ENCODE results near the gene C5orf15. TPM values are rescaled to one million over a fixed set of nuclear protein-coding genes. Genes with fewer than 3 reads are reported as not detected.

The C5orf15 gene
- total and polyA plus RNA-seq, 9 of the 15 experiments (the other 6 are each of a cell fraction or from before 2014, with no cell fraction given), result 23.3 to 50.7 (median 35.5) TPM

- TF ChIP-seq EP300 (IDR thresholded peaks at IDR 0.05; ENCODE audit: low read length), result no peak
- no peak for TF ChIP-seq CBFA2T2 (conservative IDR thresholded peaks at IDR 0.05)
- peak; percentile 67 for TF ChIP-seq GABPA (tag; conservative IDR thresholded peaks at IDR 0.05; ENCODE audit: low read depth)
- no peak for TF ChIP-seq ZNF639 (CRISPR knock-in tag; conservative IDR thresholded peaks at IDR 0.05 in 1 of 2, IDR thresholded peaks at IDR 0.05 in 1 of 2)
- no peak for TF ChIP-seq HDAC3 (IDR thresholded peaks at IDR 0.05; ENCODE audit: borderline replicate concordance, partially characterized antibody)
- TF ChIP-seq PHB (CRISPR knock-in tag; IDR thresholded peaks at IDR 0.05), result peak; percentile 32; the same call in 1 of the 2 replicates
- TF ChIP-seq ZBTB17 (CRISPR knock-in tag; IDR thresholded peaks at IDR 0.05), result peak; percentile 21; the same call in 1 of the 2 replicates
- no peak; the same call in 1 of the 2 replicates for TF ChIP-seq ZBTB40 (IDR thresholded peaks at IDR 0.05)
- TF ChIP-seq ZBTB40 (CRISPR knock-in tag; IDR thresholded peaks at IDR 0.05), result no peak
- TF ChIP-seq RERE (CRISPR knock-in tag; IDR thresholded peaks at IDR 0.05; ENCODE audit: borderline replicate concordance), result no peak
These were observed at the start of gene C5orf15 (continued) for GRCh38 chr5:133968204-133968980.

All from K562 (cell line).